ENCODE data around the gene SLCO3A1.
"Not testable (repeated sequence)": the region's sequence is repeated elsewhere in the genome, so short reads cannot be mapped to it uniquely, and the experiment has no call there.

The SLCO3A1 gene

GRCh38 chr15:91942720-91943394 lies 89.3 kb downstream of the SLCO3A1 start:
- peak; percentile 30 for DNase-seq

DNA sequence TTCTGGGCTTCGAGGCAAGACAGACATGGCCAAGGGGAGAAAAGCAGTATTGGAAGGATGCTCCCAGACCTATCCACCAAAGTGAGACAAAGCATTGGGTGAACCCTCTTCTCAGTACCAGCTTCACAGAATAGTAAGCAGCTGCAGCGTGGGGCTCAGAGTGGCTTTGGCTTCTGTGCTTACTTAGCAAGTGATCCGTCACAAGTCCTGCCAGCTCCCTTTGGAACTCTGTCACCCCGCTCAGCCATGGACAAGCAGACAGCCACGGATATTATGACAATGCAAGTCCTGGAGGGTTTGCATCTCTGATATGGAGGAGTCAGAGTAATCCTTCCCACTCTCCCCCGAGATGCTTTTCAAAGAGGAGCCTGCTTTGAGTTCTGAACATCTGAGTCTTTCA lies 90.8 kb downstream of the SLCO3A1 start:
- no peak for DNase-seq

DNA sequence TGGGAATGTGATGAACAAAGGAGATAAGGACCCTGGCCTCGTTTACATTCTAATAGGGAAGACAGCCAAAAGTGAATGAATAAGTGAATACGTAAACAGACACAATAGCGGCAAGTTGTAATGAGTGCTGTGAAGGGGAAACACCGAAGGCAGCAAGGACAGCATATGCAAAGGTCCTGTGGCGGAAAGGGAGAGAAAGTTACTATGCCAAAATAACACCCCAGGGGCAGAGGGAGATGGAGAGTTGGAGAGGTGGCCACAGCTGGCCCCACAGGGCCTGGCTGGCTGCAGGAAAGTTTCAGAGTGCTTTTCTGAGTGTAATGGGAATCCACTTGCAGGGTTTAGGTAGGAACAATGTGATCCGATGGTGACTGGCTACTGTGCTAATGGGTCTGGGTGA lies 91.9 kb downstream of the SLCO3A1 start:
- DNase-seq = no peak

GRCh38 chr15:91946075-91946474 lies 92.6 kb downstream of the SLCO3A1 start:
- no peak for DNase-seq

DNA sequence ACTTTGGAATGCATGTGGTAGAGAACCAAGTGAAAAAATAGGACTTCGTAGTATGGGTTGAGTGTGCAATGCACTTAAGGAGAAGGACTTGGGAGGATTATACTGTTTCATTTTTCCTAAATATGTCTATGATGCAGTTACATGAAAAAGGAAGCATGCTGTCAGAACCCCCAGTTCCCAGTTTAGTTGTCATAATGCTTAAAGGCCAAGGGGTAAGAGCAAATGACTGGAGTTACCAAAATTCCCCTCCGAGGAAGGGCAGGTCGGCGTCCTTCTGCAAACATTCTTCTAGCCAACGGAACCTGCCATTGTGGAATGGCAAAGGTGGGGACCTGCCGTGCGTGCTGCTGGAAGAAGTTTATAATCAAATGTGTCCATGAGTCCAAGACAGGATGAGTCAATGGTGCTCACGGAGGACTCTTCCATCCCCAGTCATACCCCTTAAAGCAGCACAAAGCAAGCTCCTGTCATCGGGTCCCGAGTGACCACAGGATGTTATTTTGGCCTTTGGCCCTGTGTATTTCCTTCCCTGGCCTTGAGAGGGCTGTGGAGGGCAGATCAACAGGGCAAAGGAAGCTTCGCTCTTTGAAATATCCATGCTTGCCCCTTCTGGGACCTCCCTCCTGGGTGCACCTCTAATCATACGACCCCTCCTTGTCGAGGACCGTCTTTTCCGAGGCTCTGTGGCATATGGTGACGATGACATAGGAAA lies 93.2 kb downstream of the SLCO3A1 start:
- no peak for DNase-seq

- DNase-seq = no peak
Measured at GRCh38 chr15:91947293-91947679, 93.8 kb downstream of the SLCO3A1 start.

DNA sequence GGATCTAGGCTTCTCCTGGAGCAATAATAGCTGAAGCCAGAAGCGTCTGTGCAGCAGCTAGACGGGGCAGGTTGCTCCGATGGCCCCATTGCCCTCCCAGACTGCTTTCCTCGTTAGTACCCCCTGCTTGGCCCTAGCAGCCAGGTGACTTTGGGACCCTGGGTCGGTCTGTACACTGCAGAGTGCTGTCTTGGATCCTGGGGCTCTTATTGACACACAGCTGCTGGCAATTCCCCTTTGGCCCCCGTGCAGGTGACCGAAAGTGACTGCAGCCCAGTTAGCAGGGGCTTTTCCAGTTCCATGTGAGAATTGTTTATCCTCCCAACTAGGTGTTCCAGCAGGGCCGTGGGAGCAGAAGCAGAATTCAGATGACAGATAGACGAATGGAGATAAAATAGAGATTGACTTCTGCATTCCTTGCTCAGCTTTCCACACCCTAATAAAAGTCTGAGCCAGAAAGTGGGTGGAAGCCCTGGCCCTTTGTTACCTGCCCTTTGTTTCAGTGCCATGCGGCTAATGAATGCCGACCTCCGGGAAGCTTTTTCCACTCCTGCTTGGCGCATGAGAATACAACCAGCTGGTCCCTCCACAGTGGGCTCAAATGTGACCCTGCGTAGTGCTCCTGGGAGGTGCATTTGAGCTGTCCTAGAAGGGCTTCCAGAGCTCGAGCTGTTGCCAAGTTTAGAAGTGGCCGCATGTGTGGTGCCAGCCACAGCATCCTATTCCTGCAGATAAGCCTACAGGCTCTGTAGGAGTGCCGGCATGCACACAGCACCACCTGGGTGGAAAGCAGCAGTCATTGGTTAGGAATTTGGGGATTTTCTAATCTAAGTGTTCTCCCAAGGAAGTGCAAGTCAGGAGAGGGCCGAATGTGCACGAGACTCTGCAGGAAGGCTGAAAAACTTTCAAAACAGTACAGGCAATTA lies 94.4 kb downstream of the SLCO3A1 start:
- peak; percentile 7 for DNase-seq

- DNase-seq = no peak
Measured at GRCh38 chr15:91949361-91949760, 95.9 kb downstream of the SLCO3A1 start.

DNA sequence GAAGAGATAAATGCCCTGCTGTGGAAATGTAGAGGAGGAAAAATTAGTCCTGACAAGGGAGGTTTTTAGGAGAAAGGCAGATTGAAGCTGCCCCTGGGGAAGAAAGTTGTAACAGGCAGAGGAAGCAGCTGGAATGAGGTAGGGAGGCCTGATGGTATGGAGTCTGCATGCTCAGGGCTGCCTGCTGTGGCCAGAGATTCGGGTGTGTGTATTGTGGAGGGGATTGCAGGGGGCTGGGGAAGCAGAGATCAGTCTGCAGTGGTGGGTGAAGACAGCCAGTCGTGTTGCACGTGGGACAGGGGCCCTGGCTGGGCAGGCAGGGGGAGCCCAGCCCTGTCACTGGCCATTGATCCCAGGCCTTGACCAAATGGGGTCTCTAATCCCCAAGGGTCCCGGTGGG lies 96.5 kb downstream of the SLCO3A1 start:
- no peak for DNase-seq

- DNase-seq = no peak
Measured at GRCh38 chr15:91950631-91951329, 97.3 kb downstream of the SLCO3A1 start.

GRCh38 chr15:91952216-91952615 lies 98.7 kb downstream of the SLCO3A1 start:
- no peak for DNase-seq

GRCh38 chr15:91953432-91953831 lies 99.9 kb downstream of the SLCO3A1 start:
- no peak for DNase-seq

DNA sequence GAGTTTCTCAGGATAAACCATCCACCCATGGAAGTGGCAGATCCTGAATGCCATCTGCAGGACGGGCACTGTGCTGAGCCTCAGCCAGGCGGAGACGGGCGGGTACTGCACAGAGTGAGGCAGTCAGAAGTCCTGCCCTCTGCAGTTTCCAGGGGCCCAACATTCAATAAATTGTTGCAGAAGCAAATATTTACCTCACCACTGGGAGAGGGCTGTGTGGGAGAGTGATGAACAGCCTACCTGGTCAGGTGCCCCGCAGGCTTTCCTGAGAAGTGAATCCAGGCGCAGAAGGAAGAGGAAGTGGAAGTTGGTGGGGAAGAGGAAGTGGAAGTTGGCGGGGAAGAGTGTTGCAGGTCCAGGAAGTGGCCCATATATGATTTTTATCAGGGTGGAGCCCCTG lies 100.8 kb downstream of the SLCO3A1 start:
- DNase-seq = no peak

DNA sequence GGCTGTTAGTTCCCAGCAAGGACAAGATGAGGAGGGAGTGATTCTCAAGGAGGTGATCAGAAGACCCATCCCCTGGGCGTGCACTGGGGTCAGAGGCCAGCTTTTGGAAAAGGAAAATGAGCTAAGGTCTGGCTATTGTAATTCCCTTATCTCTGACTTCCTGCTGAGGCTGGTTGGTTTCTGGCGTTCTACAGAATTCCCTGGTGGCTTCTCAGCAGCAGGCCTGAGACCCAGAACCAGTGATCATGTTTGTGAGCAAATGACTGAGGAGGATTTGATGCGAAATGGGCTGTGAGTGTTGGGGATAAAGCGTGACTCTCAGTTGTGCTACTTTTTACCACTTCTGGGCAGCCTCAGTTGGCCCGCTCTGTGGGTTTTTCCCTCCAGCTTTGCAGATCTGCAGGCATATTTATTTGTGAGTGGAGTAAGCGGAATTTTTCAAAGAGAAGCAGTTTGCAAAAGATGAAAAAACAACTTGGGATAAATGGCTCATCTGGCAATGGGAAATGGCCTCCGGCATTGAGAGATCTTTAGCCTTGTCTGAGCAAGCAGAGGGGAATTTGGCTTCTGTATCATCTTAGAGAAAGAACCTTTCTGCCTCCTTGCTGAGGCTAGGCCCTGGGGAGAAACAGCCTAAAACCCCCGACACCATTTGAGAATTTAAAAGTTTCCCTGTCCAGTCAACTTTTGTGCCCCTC lies 102.7 kb downstream of the SLCO3A1 start:
- peak; percentile 28 for DNase-seq

DNA sequence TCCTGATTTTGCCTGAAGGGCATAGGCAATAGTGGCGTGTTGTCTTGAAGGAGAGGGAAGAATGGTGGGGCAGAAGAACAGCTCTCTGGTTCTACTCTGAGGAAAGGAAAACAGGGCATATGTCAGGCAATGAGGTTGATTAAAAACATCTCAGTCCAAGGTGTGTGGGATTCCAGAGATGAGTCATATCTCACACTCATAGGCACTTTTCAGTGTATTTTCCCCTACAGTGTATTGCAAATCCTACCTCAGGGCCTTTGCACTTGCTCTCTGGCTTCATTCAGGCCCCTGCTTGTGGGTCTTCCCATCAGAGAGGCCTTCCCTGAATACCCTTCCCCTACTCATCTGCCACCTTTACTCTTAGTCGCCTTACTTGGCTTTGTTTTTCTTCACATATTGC lies 107.8 kb downstream of the SLCO3A1 start:
- DNase-seq = no peak

DNA sequence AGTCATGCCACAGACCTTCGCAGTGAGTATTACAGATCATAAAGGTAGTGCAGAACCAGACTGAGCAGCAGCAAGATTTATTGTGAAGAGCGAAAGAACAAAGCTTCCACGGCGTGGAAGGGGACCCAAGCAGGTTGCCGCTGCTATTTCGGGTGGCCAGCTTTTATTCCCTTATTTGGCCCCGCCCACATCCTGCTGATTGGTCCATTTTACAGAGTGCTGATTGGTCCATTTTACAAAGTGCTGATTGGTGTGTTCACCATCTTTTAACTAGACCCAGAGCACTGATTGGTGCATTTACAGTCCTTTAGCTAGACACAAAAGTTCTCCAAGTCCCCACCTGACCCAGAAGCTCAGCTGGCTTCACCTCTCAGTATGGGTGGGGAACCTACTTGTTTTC lies 110.2 kb downstream of the SLCO3A1 start:
- not testable (repeated sequence) for DNase-seq

DNA sequence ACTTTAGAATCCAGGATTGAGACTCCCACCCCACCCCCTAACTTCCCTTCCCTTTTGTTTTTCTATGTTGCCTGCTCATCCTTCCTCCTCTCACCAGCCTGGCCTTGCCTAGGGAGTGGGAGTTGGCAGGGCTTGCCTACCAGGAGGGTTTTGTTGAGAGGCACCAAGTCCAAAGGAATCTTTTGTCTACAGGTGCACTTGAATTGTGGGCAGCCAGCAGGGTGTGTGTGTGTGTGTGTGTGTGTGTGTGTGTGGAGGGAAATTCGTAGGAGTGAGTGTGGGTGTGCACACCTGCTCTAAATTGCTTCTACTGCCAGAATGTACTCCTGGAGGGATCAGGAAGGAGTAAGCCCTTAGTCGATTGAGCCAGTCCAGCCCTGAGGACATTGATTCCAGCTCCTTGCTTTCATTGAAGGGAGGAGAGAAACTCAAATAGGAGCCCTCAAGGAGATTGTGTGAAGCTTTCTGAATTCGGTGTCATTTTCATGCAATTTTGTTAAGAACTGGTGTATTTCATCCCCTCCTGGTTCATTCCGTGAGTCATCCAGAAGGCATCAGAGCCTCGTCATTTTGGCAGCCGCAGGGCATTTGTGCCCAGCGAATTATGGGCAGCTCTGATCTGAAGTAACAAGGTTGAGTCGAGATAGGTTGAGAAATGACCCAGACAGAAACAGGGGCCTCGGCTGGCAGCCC lies 112.1 kb downstream of the SLCO3A1 start:
- DNase-seq = peak; percentile 76

- no peak for DNase-seq
Measured at GRCh38 chr15:91966194-91966552, 112.7 kb downstream of the SLCO3A1 start.

DNA sequence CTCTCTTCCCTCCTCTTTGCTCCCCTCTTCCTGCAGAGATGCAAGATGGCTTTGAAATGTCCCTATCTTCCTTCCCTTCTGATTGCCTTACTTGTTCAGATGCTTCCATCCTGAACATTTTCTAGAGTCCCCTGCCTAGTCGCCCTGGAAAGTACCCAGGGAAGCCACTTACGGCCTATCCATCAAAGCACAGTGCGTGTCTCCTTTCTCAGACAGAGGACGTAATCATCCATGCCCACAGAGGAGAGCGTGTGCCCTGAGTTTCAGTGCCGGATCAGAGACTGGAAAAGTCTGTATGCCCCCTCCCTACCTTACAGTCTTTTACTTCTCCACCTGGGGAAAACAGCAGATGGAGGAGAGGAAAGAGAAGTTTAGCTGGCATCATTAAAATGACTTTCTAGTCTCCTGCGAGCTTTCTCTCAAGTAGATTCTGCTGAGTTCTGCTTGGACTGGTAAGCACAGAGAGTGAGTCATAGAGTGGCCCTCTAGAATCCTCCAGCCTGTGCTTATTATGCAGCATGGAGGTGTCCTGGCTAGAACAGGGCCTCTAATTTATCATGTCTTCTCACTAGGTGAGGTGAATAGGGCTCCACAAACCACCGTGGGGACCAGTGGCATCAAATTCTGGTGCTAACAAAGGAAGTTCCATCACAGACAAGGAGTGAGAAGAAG lies 114.6 kb downstream of the SLCO3A1 start:
- no peak for DNase-seq

DNA sequence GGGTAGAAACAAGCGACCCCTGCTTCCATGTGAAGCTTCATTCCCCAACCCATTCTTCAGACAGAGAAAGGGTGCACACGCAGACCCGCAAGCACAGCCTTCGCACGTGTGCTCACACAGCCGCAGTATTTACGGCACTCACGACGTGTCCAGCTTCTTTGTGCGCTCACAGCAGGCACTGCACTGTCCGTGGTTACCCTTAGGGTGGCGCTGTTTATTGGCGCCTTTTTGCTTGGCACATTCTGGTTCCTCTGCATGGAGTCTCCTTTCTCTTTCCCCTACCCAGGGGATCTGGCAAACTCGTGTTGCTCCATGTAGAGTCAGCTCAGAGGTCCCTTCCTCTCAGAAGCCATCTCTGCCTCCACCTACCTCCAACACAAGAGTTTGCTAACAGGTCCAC lies 115.1 kb downstream of the SLCO3A1 start:
- DNase-seq = no peak

DNA sequence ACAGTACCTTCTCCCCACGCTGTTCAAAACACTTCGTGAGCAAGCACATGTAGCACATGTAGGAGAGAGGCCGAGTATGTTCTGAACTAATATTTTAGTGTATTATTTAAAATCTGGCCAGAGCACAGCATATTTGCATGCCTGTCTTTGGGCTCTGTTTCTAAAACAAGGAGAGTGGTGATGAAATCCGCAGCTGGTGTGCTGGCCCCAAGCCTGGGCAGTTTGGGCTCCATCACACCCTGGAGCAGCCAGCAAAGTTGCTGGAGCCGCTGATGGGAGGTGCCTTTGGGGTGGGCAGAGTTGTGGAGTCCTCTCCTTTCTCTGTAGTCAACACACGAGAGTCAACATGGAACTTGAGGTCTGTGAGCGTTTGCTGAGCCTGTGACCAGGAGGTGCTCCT lies 116.6 kb downstream of the SLCO3A1 start:
- DNase-seq = no peak

All from T1000 (cell line).